HepG2 (cell line): Measurements from ENCODE around the gene CFL1. TPM values are rescaled to one million over a fixed set of nuclear protein-coding genes. Genes with fewer than 3 reads are reported as not detected.

Source experiments
- CBFB ChIP-seq: sonication (generic); formaldehyde crosslinking; IDR thresholded peaks from 2 replicates; pipeline ENCODE4 v1.4.0; 2020; ENCODE audit warnings: missing genetic modification reagents
- CCDC6 ChIP-seq: sonication (generic); formaldehyde crosslinking; IDR thresholded peaks from 2 replicates; pipeline ENCODE4 v1.8.1; 2022; ENCODE audit warnings: mild to moderate bottlenecking, missing genetic modification reagents, moderate library complexity
- DNMT3B ChIP-seq: conservative IDR thresholded peaks from 2 replicates; pipeline ENCODE4 v1.6.1; 2016; ENCODE audit warnings: missing biosample characterization, control low read depth
- EHMT2 ChIP-seq: fragments of 200-600 bp; sonication (generic); IDR thresholded peaks from 2 replicates; pipeline ENCODE4 v1.7.0; 2017; ENCODE audit warnings: antibody characterized with exemption, low read depth, low read length, borderline replicate concordance
- EP300 ChIP-seq, 3 experiments: sonication (generic) in 1 of 3; formaldehyde crosslinking in 1 of 3; IDR thresholded peaks; 2 replicates each; pipeline versions ENCODE4 v1.5.1 to v1.6.1; 2011 to 2020; ENCODE audit warnings: low read depth in 2 of 3, low read length in 2 of 3, borderline replicate concordance in 1 of 3, improper control_type of control experiment in 1 of 3, mild to moderate bottlenecking in 1 of 3, missing genetic modification reagents in 1 of 3, moderate library complexity in 1 of 3
- FOXJ3 ChIP-seq: sonication (generic); formaldehyde crosslinking; IDR thresholded peaks from 2 replicates; pipeline ENCODE4 v1.4.0; 2020; ENCODE audit warnings: missing genetic modification reagents, mild to moderate bottlenecking, borderline replicate concordance
- GATAD1 ChIP-seq: IDR thresholded peaks from 2 replicates; pipeline ENCODE4 v1.6.1; 2016; ENCODE audit warnings: missing genetic modification reagents, missing compliant biosample characterization
- HMGXB4 ChIP-seq, 2 experiments: sonication (generic) in 1 of 2; formaldehyde crosslinking in 1 of 2; IDR thresholded peaks; 2 replicates each; pipeline versions ENCODE4 v1.4.0 to v1.6.1; 2018 to 2020; ENCODE audit warnings: missing genetic modification reagents in 2 of 2, borderline replicate concordance in 1 of 2, low read depth in 1 of 2, mild to moderate bottlenecking in 1 of 2, missing biosample characterization in 1 of 2
- HOXA9 ChIP-seq: sonication (generic); formaldehyde crosslinking; IDR thresholded peaks from 2 replicates; pipeline ENCODE4 v1.8.1; 2022; ENCODE audit warnings: missing genetic modification reagents, mild to moderate bottlenecking, moderate library complexity, borderline replicate concordance
- IRF9 ChIP-seq: sonication (generic); formaldehyde crosslinking; IDR thresholded peaks from 2 replicates; pipeline ENCODE4 v1.8.0; 2022; ENCODE audit warnings: missing genetic modification reagents, mild to moderate bottlenecking, borderline replicate concordance
- KMT2B ChIP-seq: IDR thresholded peaks from 2 replicates; pipeline ENCODE4 v1.6.1; 2016; ENCODE audit warnings: missing genetic modification reagents, missing compliant biosample characterization
- MEIS1 ChIP-seq: sonication (generic); formaldehyde crosslinking; IDR thresholded peaks from 2 replicates; pipeline ENCODE4 v1.9.0; 2021; ENCODE audit warnings: mild to moderate bottlenecking, missing genetic modification reagents, moderate library complexity, borderline replicate concordance
- NFYC ChIP-seq: IDR thresholded peaks from 2 replicates; pipeline ENCODE4 v1.6.1; 2016; ENCODE audit warnings: missing genetic modification reagents, missing compliant biosample characterization
- PCBP1 ChIP-seq: fragments of 200-400 bp; formaldehyde crosslinking; IDR thresholded peaks from 2 replicates; pipeline ENCODE4 v1.6.1; 2017; ENCODE audit warnings: mild to moderate bottlenecking, low read depth, low read length, borderline replicate concordance
- RBM39 ChIP-seq: fragments of 200-400 bp; formaldehyde crosslinking; IDR thresholded peaks from one replicate; pipeline ENCODE4 v1.6.1; 2018; ENCODE audit warnings: antibody characterized with exemption, mild to moderate bottlenecking, low read depth, low read length; ENCODE audit not compliant: poor library complexity, severe bottlenecking
- SAP130 ChIP-seq: IDR thresholded peaks from 2 replicates; pipeline ENCODE4 v1.6.1; 2016; ENCODE audit warnings: low read depth
- SUZ12 ChIP-seq: fragments of 150-350 bp; IDR thresholded peaks from 2 replicates; pipeline ENCODE4 v1.6.1; 2014; ENCODE audit warnings: low read depth, low read length
- THAP11 ChIP-seq: IDR thresholded peaks from 2 replicates; pipeline ENCODE4 v1.6.1; 2016; ENCODE audit warnings: missing biosample characterization, missing genetic modification reagents
- U2AF1 ChIP-seq: fragments of 200-400 bp; formaldehyde crosslinking; optimal IDR thresholded peaks from 2 replicates; pipeline ENCODE3; 2017; ENCODE audit warnings: mild to moderate bottlenecking, low read depth, low read length
- ZBTB7B ChIP-seq: sonication (generic); formaldehyde crosslinking; IDR thresholded peaks from 2 replicates; pipeline ENCODE4 v1.4.0; 2020; ENCODE audit warnings: missing genetic modification reagents
- ZFX ChIP-seq: sonication (generic); formaldehyde crosslinking; IDR thresholded peaks from 2 replicates; pipeline ENCODE4 v1.4.0; 2020; ENCODE audit warnings: mild to moderate bottlenecking, low read depth, missing genetic modification reagents, moderate library complexity
- ZNF383 ChIP-seq: sonication (generic); formaldehyde crosslinking; IDR thresholded peaks from 2 replicates; pipeline ENCODE4 v1.4.0; 2020; ENCODE audit warnings: missing genetic modification reagents, mild to moderate bottlenecking, borderline replicate concordance
- ZNF546 ChIP-seq: sonication (generic); formaldehyde crosslinking; conservative IDR thresholded peaks from 2 replicates; pipeline ENCODE4 v1.8.1; 2023; ENCODE audit warnings: mild to moderate bottlenecking, missing genetic modification reagents
- ZNF83 ChIP-seq: sonication (generic); formaldehyde crosslinking; IDR thresholded peaks from 2 replicates; pipeline ENCODE4 v1.4.0; 2020; ENCODE audit warnings: missing genetic modification reagents, mild to moderate bottlenecking, borderline replicate concordance
- polyA plus RNA-seq, 8 experiments: library from polyadenylated mRNA; depleted of rRNA in 3 of 8; stranded (reverse) in 7 of 8; unstranded in 1 of 8; fragments of >200 nt; fragmentation: Illumina TruSeq in 4 of 8; extraction: Trizol in 4 of 8; gene quantifications; 2 replicates each; pipeline versions ENCODE4 v1.2.1 to v1.2.3, GENCODE V29; 2011 to 2016; ENCODE audit warnings: low read depth in 4 of 8, missing spikeins in 1 of 8, mixed read lengths in 1 of 8; ENCODE audit not compliant: insufficient read depth in 1 of 8
- total RNA-seq, 5 experiments: library from RNA; depleted of rRNA; stranded (reverse); fragments of >200 nt; fragmentation: Illumina TruSeq; extraction: Trizol; gene quantifications; 2 replicates each; pipeline ENCODE4 v1.2.3, GENCODE V29; 2016; ENCODE audit warnings: low read depth in 1 of 5
- TF ChIP-seq, protein P1 (sequence below): sonication (generic); formaldehyde crosslinking; IDR thresholded peaks from 2 replicates; pipeline ENCODE4 v1.4.0; 2020; ENCODE audit warnings: mild to moderate bottlenecking, missing genetic modification reagents

CFL1 gene
- total and polyA plus RNA-seq, 2 of the 13 experiments (the other 11 are each of a cell fraction or from before 2014, with no cell fraction given), result 379 to 383 TPM

DNA sequence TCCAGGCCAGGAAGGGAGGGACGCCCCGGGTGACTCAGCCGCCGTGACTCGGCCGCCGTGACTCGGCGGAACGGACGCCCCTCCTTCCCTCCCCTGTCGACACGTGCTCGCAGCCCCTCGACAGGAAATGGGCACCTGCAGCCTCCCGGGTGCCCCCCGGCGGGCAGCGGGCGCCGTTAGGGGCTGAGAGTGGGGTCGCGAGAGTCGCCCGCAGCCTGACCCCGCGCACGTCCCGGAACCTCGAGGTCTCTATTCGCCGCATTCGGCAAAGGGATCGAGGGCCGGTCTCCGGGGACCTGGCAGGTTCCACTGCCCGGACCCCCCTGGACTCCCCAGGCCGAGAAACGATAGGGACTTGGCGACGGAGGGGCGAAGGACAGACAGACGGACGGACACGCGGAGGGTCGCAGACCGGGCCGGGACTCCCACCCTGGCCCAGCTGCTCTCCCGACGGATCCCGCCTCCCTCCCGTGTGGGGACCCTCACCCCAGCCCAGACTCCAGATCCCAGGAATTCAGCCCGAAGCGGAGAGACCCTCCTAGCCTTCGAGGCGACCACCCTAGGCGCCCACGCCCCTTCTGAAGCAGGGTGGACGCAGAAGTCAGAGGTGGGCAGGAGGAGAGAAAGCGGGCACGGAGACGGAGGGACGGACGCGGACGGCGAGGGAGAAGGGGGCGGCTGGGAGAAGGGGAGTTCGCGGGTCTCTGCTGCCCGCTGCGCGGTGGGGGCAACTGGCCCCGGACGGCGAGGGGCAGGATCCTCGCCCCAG, 41.6 kb upstream of the CFL1 start (continued):
- TF ChIP-seq EP300 (IDR thresholded peaks at IDR 0.05; ENCODE audit: low read depth in 2 of 2, low read length in 2 of 2) (no peak), EP300 (CRISPR knock-in tag; IDR thresholded peaks at IDR 0.05; ENCODE audit: borderline replicate concordance) (peak; percentile 41; the same call in 1 of the 2 replicates), FOXJ3 (no peak), ZNF383 (CRISPR knock-in tag) (no peak), ZNF546 (peak; percentile 10; the same call in 1 of the 2 replicates), PCBP1 (no peak), ZBTB7B (CRISPR knock-in tag) (peak; percentile 97), HOXA9 (0 out of 2 replicates have a peak, but pooled peaks have one; percentile 74), IRF9 (CRISPR knock-in tag) (peak; percentile 51; the same call in 1 of the 2 replicates), CBFB (CRISPR knock-in tag) (0 out of 2 replicates have a peak, but pooled peaks have one; percentile 28), THAP11 (CRISPR knock-in tag) (peak; percentile 33; the same call in 1 of the 2 replicates), NFYC (CRISPR knock-in tag) (no peak), RBM39 (peak; percentile 99), EHMT2 (no peak), SUZ12 (no peak), GATAD1 (CRISPR knock-in tag) (0 out of 2 replicates have a peak, but pooled peaks have one; percentile 31), HMGXB4 (CRISPR knock-in tag; IDR thresholded peaks at IDR 0.05; ENCODE audit: borderline replicate concordance in 1 of 2, low read depth in 1 of 2) (peak; percentile 26 to 82; a peak in 2 of 4 replicates), DNMT3B (CRISPR knock-in tag) (peak; percentile 46; the same call in 1 of the 2 replicates), ZNF83 (CRISPR knock-in tag) (no peak), MEIS1 (no peak), CCDC6 (CRISPR knock-in tag) (no peak; the same call in 1 of the 2 replicates), ZFX (peak; percentile 70), U2AF1 (no peak), SAP130 (peak; percentile 83), KMT2B (CRISPR knock-in tag) (0 out of 2 replicates have a peak, but pooled peaks have one; percentile 39)
- TF ChIP-seq, protein P1, sequence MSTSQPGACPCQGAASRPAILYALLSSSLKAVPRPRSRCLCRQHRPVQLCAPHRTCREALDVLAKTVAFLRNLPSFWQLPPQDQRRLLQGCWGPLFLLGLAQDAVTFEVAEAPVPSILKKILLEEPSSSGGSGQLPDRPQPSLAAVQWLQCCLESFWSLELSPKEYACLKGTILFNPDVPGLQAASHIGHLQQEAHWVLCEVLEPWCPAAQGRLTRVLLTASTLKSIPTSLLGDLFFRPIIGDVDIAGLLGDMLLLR, result peak; percentile 40; the same call in 1 of the 2 replicates
